HG03558 (cell line): ENCODE results near the gene FOXA1.
"Not testable (repeated sequence)": the region's sequence is repeated elsewhere in the genome, so short reads cannot be mapped to it uniquely, and the experiment has no call there.

Experiments
- ATAC-seq: cut with Tn5 transposase; IDR thresholded peaks from one replicate; pipeline ENCODE4 v1.9.1; 2021; ENCODE audit warnings: moderate number of reproducible peaks; ENCODE audit not compliant: unreplicated experiment; ENCODE audit errors: extremely low read depth

FOXA1 gene

GRCh38 chr14:37566811-37567371, 28.2 kb downstream of the FOXA1 start:
- ATAC-seq = no peak

GRCh38 chr14:37565550-37565949, 29.5 kb downstream of the FOXA1 start:
- ATAC-seq = no peak

GRCh38 chr14:37563189-37563588, 31.9 kb downstream of the FOXA1 start:
- no peak for ATAC-seq

- ATAC-seq = no peak
Observed at GRCh38 chr14:37559386-37559785, 35.7 kb downstream of the FOXA1 start.

- ATAC-seq = no peak
Observed at GRCh38 chr14:37558740-37559139, 36.3 kb downstream of the FOXA1 start.

GRCh38 chr14:37555596-37555995, 39.5 kb downstream of the FOXA1 start:
- ATAC-seq = not testable (repeated sequence)

GRCh38 chr14:37553935-37554550, 41.0 kb downstream of the FOXA1 start:
- no peak for ATAC-seq

- no peak for ATAC-seq
Observed at GRCh38 chr14:37551119-37551518, 43.9 kb downstream of the FOXA1 start.

GRCh38 chr14:37550511-37550910, 44.5 kb downstream of the FOXA1 start:
- ATAC-seq = no peak

GRCh38 chr14:37546621-37547447, 48.2 kb downstream of the FOXA1 start:
- ATAC-seq = no peak

GRCh38 chr14:37545174-37545573, 49.9 kb downstream of the FOXA1 start:
- ATAC-seq = no peak

GRCh38 chr14:37544407-37544806, 50.6 kb downstream of the FOXA1 start:
- no peak for ATAC-seq

GRCh38 chr14:37539992-37540391, 55.1 kb downstream of the FOXA1 start:
- ATAC-seq = no peak
